IMR-90 (cell line): ENCODE measurements around the gene ROBO2. TPM values are rescaled to one million over a fixed set of nuclear protein-coding genes. Genes with fewer than 3 reads are reported as not detected.
A peak's percentile ranks its signal among the peaks of the same experiment; 100 is the strongest.

Source experiments
- ATAC-seq: fragments of 200-7000 bp; cut with Tn5 transposase; 2 replicates; pipeline ENCODE4 v1.9.1; 2020; ENCODE audit warnings: low read depth, mild to moderate bottlenecking, moderate library complexity
- BruUV-seq: library from RNA; stranded (reverse); fragments of 400-500 nt; replicated peaks from 2 replicates; lab custom pipeline; 2021; lab: Mats Ljungman, UMichigan
- CTCF ChIA-PET: fragments of 300-600 bp; formaldehyde crosslinking; extraction: SDS; loops from one replicate; lab custom pipeline; 2021; ENCODE audit warnings: antibody characterized with exemption; lab: Yijun Ruan, JAX
- POLR2A ChIA-PET: fragments of 300-600 bp; sonication (Branson Sonifier 250); formaldehyde crosslinking; loops from one replicate; lab custom pipeline; 2022; ENCODE audit warnings: antibody characterized with exemption; ENCODE audit not compliant: unreplicated experiment; lab: Charles Lee
- DNase-seq: peaks from one replicate; pipeline ENCODE4 v3.0.0; 2013
- H2AFZ ChIP-seq: replicated peaks from 2 replicates; pipeline ENCODE3; 2013; ENCODE audit warnings: low read length, mild to moderate bottlenecking; ENCODE audit not compliant: poor library complexity
- H2AK5ac ChIP-seq: 2 replicates; pipeline ENCODE4 v1.6.1; 2013; ENCODE audit warnings: low read depth, low read length, inconsistent platforms
- H2AK9ac ChIP-seq: replicated peaks from 2 replicates; pipeline ENCODE3; 2013; ENCODE audit warnings: mild to moderate bottlenecking, low read depth, low read length, moderate library complexity; ENCODE audit not compliant: poor library complexity
- H2BK120ac ChIP-seq: 2 replicates; pipeline ENCODE4 v1.6.1; 2013; ENCODE audit warnings: low read depth, low read length, inconsistent platforms
- H2BK15ac ChIP-seq: 3 replicates; pipeline ENCODE4 v1.6.1; 2013; ENCODE audit warnings: low read depth, low read length, inconsistent platforms
- H2BK20ac ChIP-seq: 2 replicates; pipeline ENCODE4 v1.6.1; 2013; ENCODE audit warnings: low read depth, mild to moderate bottlenecking, inconsistent platforms, low read length, moderate library complexity
- H2BK5ac ChIP-seq: 2 replicates; pipeline ENCODE4 v1.6.1; 2013; ENCODE audit warnings: mild to moderate bottlenecking, low read depth, low read length, inconsistent platforms; ENCODE audit not compliant: poor library complexity, severe bottlenecking
- H3K14ac ChIP-seq: replicated peaks from 2 replicates; pipeline ENCODE4 v1.6.1; 2013; ENCODE audit warnings: low read depth, low read length, inconsistent platforms
- H3K18ac ChIP-seq: 2 replicates; pipeline ENCODE4 v1.6.1; 2013; ENCODE audit warnings: low read depth, low read length, control low read depth
- H3K23ac ChIP-seq: 2 replicates; pipeline ENCODE4 v1.6.1; 2013; ENCODE audit warnings: low read depth, low read length, inconsistent platforms
- H3K27ac ChIP-seq: 2 replicates; pipeline ENCODE4 v1.5.1; 2013; ENCODE audit warnings: mild to moderate bottlenecking, control low read depth, low read length; ENCODE audit not compliant: insufficient read depth
- H3K27me3 ChIP-seq: 2 replicates; pipeline ENCODE4 v1.6.1; 2013; ENCODE audit warnings: low read length; ENCODE audit not compliant: control insufficient read depth, insufficient read depth
- H3K36me3 ChIP-seq: 2 replicates; pipeline ENCODE4 v1.6.1; 2013; ENCODE audit warnings: low read length, mixed read lengths; ENCODE audit not compliant: control insufficient read depth, insufficient read depth
- H3K4ac ChIP-seq: 2 replicates; pipeline ENCODE4 v1.6.1; 2013; ENCODE audit warnings: low read depth, low read length, inconsistent platforms
- H3K4me1 ChIP-seq: 2 replicates; pipeline ENCODE4 v1.6.1; 2013; ENCODE audit warnings: low read length, mixed read lengths; ENCODE audit not compliant: control insufficient read depth, insufficient read depth
- H3K4me2 ChIP-seq: 2 replicates; pipeline ENCODE4 v1.6.1; 2013; ENCODE audit warnings: low read depth, mild to moderate bottlenecking, control low read depth, low read length, moderate library complexity
- H3K4me3 ChIP-seq: 2 replicates; pipeline ENCODE4 v1.5.1; 2013; ENCODE audit warnings: low read depth, mild to moderate bottlenecking, control low read depth, low read length, moderate library complexity; ENCODE audit not compliant: insufficient read depth
- H3K56ac ChIP-seq: 2 replicates; pipeline ENCODE4 v1.6.1; 2013; ENCODE audit warnings: low read length, inconsistent platforms; ENCODE audit not compliant: insufficient read depth; ENCODE audit errors: extremely low read depth
- H3K79me1 ChIP-seq, 2 experiments: 2 replicates each; pipeline ENCODE4 v1.6.1; 2013; ENCODE audit warnings: low read length in 2 of 2, inconsistent platforms in 1 of 2, low read depth in 1 of 2
- H3K9ac ChIP-seq: 2 replicates; pipeline ENCODE4 v1.6.1; 2013; ENCODE audit warnings: low read depth, low read length, control low read depth
- H3K9me1 ChIP-seq: 2 replicates; pipeline ENCODE4 v1.6.1; 2013; ENCODE audit warnings: low read length, inconsistent platforms; ENCODE audit not compliant: insufficient read depth
- H3K9me3 ChIP-seq: 2 replicates; pipeline ENCODE4 v1.6.1; 2013; ENCODE audit warnings: low read length; ENCODE audit not compliant: control insufficient read depth, insufficient read depth
- H4K20me1 ChIP-seq: 2 replicates; pipeline ENCODE4 v1.6.1; 2013; ENCODE audit warnings: low read length, inconsistent platforms; ENCODE audit not compliant: insufficient read depth
- H4K5ac ChIP-seq: 2 replicates; pipeline ENCODE4 v1.6.1; 2013; ENCODE audit warnings: mild to moderate bottlenecking, low read depth, low read length, control low read depth
- H4K8ac ChIP-seq, 2 experiments: 2 replicates each; pipeline ENCODE4 v1.6.1; 2013; ENCODE audit warnings: low read depth in 2 of 2, low read length in 2 of 2, control low read depth in 1 of 2, inconsistent platforms in 1 of 2
- H4K91ac ChIP-seq: 2 replicates; pipeline ENCODE4 v1.6.1; 2013; ENCODE audit warnings: low read depth, low read length, inconsistent platforms; ENCODE audit not compliant: insufficient read depth
- CEBPB ChIP-seq: IDR thresholded peaks from 2 replicates; pipeline ENCODE4 v1.6.1; 2012; ENCODE audit warnings: low read depth, low read length, improper control_type of control experiment
- MAFK ChIP-seq: IDR thresholded peaks from 2 replicates; pipeline ENCODE4 v1.6.1; 2012; ENCODE audit warnings: low read depth, low read length, improper control_type of control experiment
- NFE2L2 ChIP-seq: fragments of 150-350 bp; IDR thresholded peaks from 2 replicates; pipeline ENCODE4 v1.6.1; 2016; ENCODE audit warnings: low read depth, mild to moderate bottlenecking, low read length
- RAD21 ChIP-seq: IDR thresholded peaks from 2 replicates; pipeline ENCODE4 v1.6.1; 2012; ENCODE audit warnings: low read length, improper control_type of control experiment
- RCOR1 ChIP-seq: IDR thresholded peaks from 2 replicates; pipeline ENCODE4 v1.6.1; 2012; ENCODE audit warnings: mild to moderate bottlenecking, low read length, improper control_type of control experiment; ENCODE audit not compliant: insufficient replicate concordance
- WGBS, 2 experiments: methylation state at CpG; one replicate each; pipeline versions ENCODE4 v1.1.5 to v1.1.7; 2013; ENCODE audit warnings: missing lambda C conversion rate in 2 of 2; ENCODE audit not compliant: insufficient read length in 1 of 2; ENCODE audit errors: extremely low coverage in 2 of 2; 5-methylcytosine and 5-hydroxymethylcytosine counted together
- dilution Hi-C: fragments of 300-500 bp; cut with HindIII; formaldehyde crosslinking; loops from one replicate; pipeline ENCODE4 v1.14.3; 2018; ENCODE audit warnings: low sequenced_read_pairs; ENCODE audit not compliant: unreplicated experiment
- in situ Hi-C: fragments of 300-500 bp; cut with MboI; formaldehyde crosslinking; loops from 3 replicates; pipeline ENCODE4 v1.14.3; 2019; ENCODE audit warnings: low sequenced_read_pairs, inconsistent platforms, mixed read lengths
- intact Hi-C: fragments of 100-400 bp; cut with micrococcal nuclease; formaldehyde crosslinking; loops from 2 replicates; pipeline ENCODE4 v1.10.0; 2022
- polyA plus RNA-seq, 3 experiments: library from polyadenylated mRNA; depleted of rRNA; stranded (reverse); fragments of >200 nt; gene quantifications; 2 replicates each; pipeline ENCODE4 v1.2.3, GENCODE V29; 2012; ENCODE audit warnings: low replicate concordance in 1 of 3
- total RNA-seq: library from RNA; depleted of rRNA; stranded (reverse); fragments of >200 nt; gene quantifications from 2 replicates; pipeline ENCODE4 v1.2.3, GENCODE V29; 2012
- TF ChIP-seq, protein P1 (sequence below): fragments of 150-350 bp; IDR thresholded peaks from 2 replicates; pipeline ENCODE4 v1.6.1; 2016; ENCODE audit warnings: low read depth, mild to moderate bottlenecking, low read length, moderate library complexity, borderline replicate concordance

Gene ROBO2
- total and polyA plus RNA-seq, 2 of the 4 experiments (the other 2 are of a cell fraction): 9.3 to 14.5 TPM

DNA sequence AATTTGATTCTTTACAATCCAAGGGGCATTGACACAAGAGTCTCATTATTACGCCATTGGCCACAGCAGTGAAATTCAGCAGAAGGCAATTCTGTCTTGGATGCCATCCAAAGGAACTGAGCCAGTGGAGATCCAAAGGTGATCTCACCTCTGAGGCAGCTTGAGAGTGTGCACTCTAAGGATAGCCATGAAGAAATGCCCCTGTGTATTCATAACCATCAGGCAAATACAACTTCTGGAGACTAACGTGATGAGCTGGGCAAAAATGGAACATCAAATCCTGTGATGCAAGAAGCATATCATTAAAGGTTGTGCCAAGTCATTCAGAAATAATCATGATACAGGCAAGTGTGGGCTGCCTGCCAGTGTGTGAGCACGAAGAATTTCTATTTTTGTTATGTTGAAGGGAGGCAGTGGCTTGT is 41.4 kb downstream of the ROBO2 start:
- in situ Hi-C loops: no loop called here
- Histone ChIP-seq H3K27ac (no peak overlapping the region), H2BK20ac (no peak overlapping the region), H2AK9ac (no peak overlapping the region), H2AK5ac (no peak overlapping the region), H3K27me3 (no peaks in the 10 kb centered on the region), H2BK120ac (no peak overlapping the region), H4K91ac (no peak overlapping the region), H2BK15ac (no peak overlapping the region), H3K56ac (no peak overlapping the region), H3K79me1 (no peaks in the 10 kb centered on the region), H3K9me3 (no peaks in the 10 kb centered on the region), H4K5ac (no peak overlapping the region), H3K36me3 (no peaks in the 10 kb centered on the region), H3K4me2 (no peak overlapping the region), H3K23ac (no peak overlapping the region), H3K9me1 (no peaks in the 10 kb centered on the region), H3K4me1 (no peaks in the 10 kb centered on the region), H3K4ac (no peak overlapping the region), H4K8ac (no peak overlapping the region), H3K14ac (no peak overlapping the region), H3K9ac (no peak overlapping the region), H3K18ac (no peak overlapping the region), H3K4me3 (no peak overlapping the region), H2AFZ (no peak overlapping the region), H2BK5ac (no peak overlapping the region), H4K20me1 (no peaks in the 10 kb centered on the region)
- peak; percentile 66 for ATAC-seq
- CTCF ChIA-PET: no interaction called here
- POLR2A ChIA-PET: no interaction called here
- intact Hi-C loops: no loop called here
- dilution Hi-C loops: no loop called here
- peak; percentile 67 for DNase-seq
- peak; percentile 27; the same call in 1 of the 2 replicates for TF ChIP-seq CEBPB
- TF ChIP-seq, protein P1, sequence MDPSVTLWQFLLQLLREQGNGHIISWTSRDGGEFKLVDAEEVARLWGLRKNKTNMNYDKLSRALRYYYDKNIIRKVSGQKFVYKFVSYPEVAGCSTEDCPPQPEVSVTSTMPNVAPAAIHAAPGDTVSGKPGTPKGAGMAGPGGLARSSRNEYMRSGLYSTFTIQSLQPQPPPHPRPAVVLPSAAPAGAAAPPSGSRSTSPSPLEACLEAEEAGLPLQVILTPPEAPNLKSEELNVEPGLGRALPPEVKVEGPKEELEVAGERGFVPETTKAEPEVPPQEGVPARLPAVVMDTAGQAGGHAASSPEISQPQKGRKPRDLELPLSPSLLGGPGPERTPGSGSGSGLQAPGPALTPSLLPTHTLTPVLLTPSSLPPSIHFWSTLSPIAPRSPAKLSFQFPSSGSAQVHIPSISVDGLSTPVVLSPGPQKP: no peak
- TF ChIP-seq RCOR1: no peak
- TF ChIP-seq MAFK: peak; percentile 48; the same call in 1 of the 2 replicates
- TF ChIP-seq NFE2L2: peak; percentile 58
- no peak for TF ChIP-seq RAD21
- no CpG with 5 or more reads among the region's 3 CpGs for WGBS, 2 experiments
- BruUV-seq: no TSS peak
